ENCODE results near the gene PPP2R5D. TPM values are rescaled to one million over a fixed set of nuclear protein-coding genes. Genes with fewer than 3 reads are reported as not detected.

PPP2R5D gene
- total RNA-seq, 4 donors from 2014 or later: 28.7 to 43.8 (median 36.4) TPM

GRCh38 chr6:43021270-43022047 is 37.1 kb downstream of the PPP2R5D start, which contains the start of gene RRP36:
RRP36 (plus strand) TSS chr6:43021623; CDS start chr6:43021655, 32 bp downstream.
- Histone ChIP-seq H3K27me3 (no peaks in the 10 kb centered on the region), H3K4me1 (peaks cover 0 to 14% of the 10 kb centered on the region in 2 donors), H3K4me3 (peak within 1 kb of the TSS; percentile 64 to 87), H3K27ac (peak within 1 kb of the TSS; percentile 84 to 85), H3K9me3 (no peaks in the 10 kb centered on the region), H3K36me3 (no peaks in the 10 kb centered on the region)
- TF ChIP-seq CTCF (IDR thresholded peaks at IDR 0.05) (no peak), POLR2A (IDR thresholded peaks at IDR 0.05) (peak in 1 of 2 donors; percentile 41)
- peak; percentile 66 to 79 for DNase-seq
- intact Hi-C loops (cut with DNase I; ENCODE audit: low total_unique reads): no loop called here

- intact Hi-C loops (cut with DNase I; ENCODE audit: low total_unique reads): no loop called here
- no peaks in the 10 kb centered on the region for H3K27me3 ChIP-seq
- DNase-seq: no peak
- H3K4me3 ChIP-seq: no peak overlapping the region
- no peaks in the 10 kb centered on the region for H3K36me3 ChIP-seq
- H3K9me3 ChIP-seq: no peaks in the 10 kb centered on the region
- peaks cover 0 to 14% of the 10 kb centered on the region in 2 donors for H3K4me1 ChIP-seq
- TF ChIP-seq POLR2A (IDR thresholded peaks at IDR 0.05): no peak
- TF ChIP-seq CTCF (IDR thresholded peaks at IDR 0.05): no peak
- H3K27ac ChIP-seq: no peak overlapping the region
Measured at GRCh38 chr6:43024436-43024835, 40.1 kb downstream of the PPP2R5D start.

GRCh38 chr6:43026365-43026764 is 42.0 kb downstream of the PPP2R5D start:
- Histone ChIP-seq H3K36me3 (no peaks in the 10 kb centered on the region), H3K27ac (no peak overlapping the region), H3K27me3 (no peaks in the 10 kb centered on the region), H3K9me3 (no peaks in the 10 kb centered on the region), H3K4me3 (no peak overlapping the region), H3K4me1 (peaks cover 0 to 8% of the 10 kb centered on the region in 2 donors)
- no peak for DNase-seq
- TF ChIP-seq POLR2A (IDR thresholded peaks at IDR 0.05) (no peak), CTCF (IDR thresholded peaks at IDR 0.05) (no peak)
- intact Hi-C loops (cut with DNase I; ENCODE audit: low total_unique reads): no loop called here

- H3K27me3 ChIP-seq: no peaks in the 10 kb centered on the region
- H3K4me1 ChIP-seq: no peaks in the 10 kb centered on the region
- H3K4me3 ChIP-seq: no peak overlapping the region
- no peak for DNase-seq
- intact Hi-C loops (cut with DNase I; ENCODE audit: low total_unique reads): no loop called here
- TF ChIP-seq CTCF (IDR thresholded peaks at IDR 0.05) (no peak), POLR2A (IDR thresholded peaks at IDR 0.05) (no peak)
- no peaks in the 10 kb centered on the region for H3K36me3 ChIP-seq
- H3K27ac ChIP-seq: no peak overlapping the region
- no peaks in the 10 kb centered on the region for H3K9me3 ChIP-seq
Measured at GRCh38 chr6:43029120-43029519, 44.8 kb downstream of the PPP2R5D start.

- H3K9me3 ChIP-seq: no peaks in the 10 kb centered on the region
- intact Hi-C loops (cut with DNase I; ENCODE audit: low total_unique reads): no loop called here
- no peaks in the 10 kb centered on the region for H3K36me3 ChIP-seq
- H3K4me3 ChIP-seq: no peak overlapping the region
- no peak for TF ChIP-seq POLR2A (IDR thresholded peaks at IDR 0.05)
- no peak for TF ChIP-seq CTCF (IDR thresholded peaks at IDR 0.05)
- DNase-seq: no peak
- no peak overlapping the region for H3K27ac ChIP-seq
- H3K4me1 ChIP-seq: no peaks in the 10 kb centered on the region
- H3K27me3 ChIP-seq: no peaks in the 10 kb centered on the region
Measured at GRCh38 chr6:43032326-43032725, 48.0 kb downstream of the PPP2R5D start.

All from uterus (tissue), 4 donors.